Ishikawa (cell line): ENCODE results near the gene CCDC187.

Experiments
- CEBPB ChIP-seq: IDR thresholded peaks from 2 replicates; pipeline ENCODE4 v1.6.1; 2012
- CREB1 ChIP-seq: IDR thresholded peaks from 2 replicates; pipeline ENCODE4 v1.6.1; 2012; ENCODE audit warnings: low read depth
- EGR1 ChIP-seq: IDR thresholded peaks from 2 replicates; pipeline ENCODE4 v1.6.1; 2012
- EP300 ChIP-seq: IDR thresholded peaks from 2 replicates; pipeline ENCODE4 v1.6.1; 2012; ENCODE audit warnings: borderline replicate concordance
- FOXM1 ChIP-seq: IDR thresholded peaks from 2 replicates; pipeline ENCODE4 v1.6.1; 2012; ENCODE audit warnings: low read depth, borderline replicate concordance
- NFIC ChIP-seq: IDR thresholded peaks from 2 replicates; pipeline ENCODE4 v1.6.1; 2012
- RAD21 ChIP-seq: IDR thresholded peaks from 2 replicates; pipeline ENCODE4 v1.6.1; 2012; ENCODE audit warnings: low read depth
- TAF1 ChIP-seq: IDR thresholded peaks from 2 replicates; pipeline ENCODE4 v1.6.1; 2012; ENCODE audit warnings: low read depth, mild to moderate bottlenecking
- TCF12 ChIP-seq: IDR thresholded peaks from 2 replicates; pipeline ENCODE4 v1.6.1; 2012; ENCODE audit warnings: low read depth
- TEAD4 ChIP-seq: IDR thresholded peaks from 2 replicates; pipeline ENCODE4 v1.6.1; 2012
- YY1 ChIP-seq: IDR thresholded peaks from 2 replicates; pipeline ENCODE4 v1.6.1; 2012; ENCODE audit warnings: low read depth
- ZBTB7A ChIP-seq: IDR thresholded peaks from 2 replicates; pipeline ENCODE4 v1.6.1; 2012; ENCODE audit warnings: low read depth
- TF ChIP-seq, protein P1 (sequence below): IDR thresholded peaks from 2 replicates; pipeline ENCODE4 v1.6.1; 2012
- TF ChIP-seq, protein P2 (sequence below): IDR thresholded peaks from 2 replicates; pipeline ENCODE4 v1.6.1; 2012
- TF ChIP-seq, protein P3 (sequence below): IDR thresholded peaks from 2 replicates; pipeline ENCODE4 v1.6.1; 2012; ENCODE audit warnings: low read depth, mild to moderate bottlenecking

The CCDC187 gene

DNA sequence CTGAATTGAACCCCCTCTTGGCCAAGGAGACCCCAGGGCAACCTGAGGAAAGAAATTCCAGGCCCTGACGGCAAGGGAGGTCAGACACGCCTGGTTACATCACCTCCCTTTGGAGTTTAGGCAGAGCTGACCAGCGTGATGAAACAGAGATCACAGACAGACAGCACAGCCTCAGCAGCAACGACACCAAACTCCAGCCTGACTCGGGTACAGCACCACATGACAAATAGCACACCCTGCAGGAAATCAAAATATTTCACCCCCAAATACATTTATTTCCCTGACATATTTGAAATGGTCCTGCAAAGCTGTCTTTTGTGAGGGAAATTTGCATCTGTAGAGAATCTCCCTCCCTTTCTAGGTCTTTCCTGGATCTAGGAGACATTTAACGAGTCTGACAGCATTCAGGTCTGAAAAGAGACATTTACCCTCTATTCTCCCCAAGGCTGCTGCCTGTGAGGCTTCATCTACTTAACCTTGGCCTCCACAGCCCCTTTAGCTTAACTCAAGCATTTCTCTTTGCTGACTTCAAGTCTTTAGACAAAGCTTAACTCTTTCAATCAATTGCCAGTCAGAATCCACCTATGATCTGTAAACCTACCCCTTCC, 60.9 kb downstream of the CCDC187 start:
- TF ChIP-seq FOXM1 (no peak), CREB1 (no peak), EGR1 (no peak), TAF1 (no peak), TCF12 (no peak), YY1 (no peak), EP300 (no peak), NFIC (no peak), CEBPB (no peak), RAD21 (no peak), ZBTB7A (no peak), TEAD4 (no peak)
- TF ChIP-seq, protein P1, sequence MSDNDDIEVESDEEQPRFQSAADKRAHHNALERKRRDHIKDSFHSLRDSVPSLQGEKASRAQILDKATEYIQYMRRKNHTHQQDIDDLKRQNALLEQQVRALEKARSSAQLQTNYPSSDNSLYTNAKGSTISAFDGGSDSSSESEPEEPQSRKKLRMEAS = no peak
- TF ChIP-seq, protein P2, sequence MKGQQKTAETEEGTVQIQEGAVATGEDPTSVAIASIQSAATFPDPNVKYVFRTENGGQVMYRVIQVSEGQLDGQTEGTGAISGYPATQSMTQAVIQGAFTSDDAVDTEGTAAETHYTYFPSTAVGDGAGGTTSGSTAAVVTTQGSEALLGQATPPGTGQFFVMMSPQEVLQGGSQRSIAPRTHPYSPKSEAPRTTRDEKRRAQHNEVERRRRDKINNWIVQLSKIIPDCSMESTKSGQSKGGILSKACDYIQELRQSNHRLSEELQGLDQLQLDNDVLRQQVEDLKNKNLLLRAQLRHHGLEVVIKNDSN = no peak
- TF ChIP-seq, protein P3, sequence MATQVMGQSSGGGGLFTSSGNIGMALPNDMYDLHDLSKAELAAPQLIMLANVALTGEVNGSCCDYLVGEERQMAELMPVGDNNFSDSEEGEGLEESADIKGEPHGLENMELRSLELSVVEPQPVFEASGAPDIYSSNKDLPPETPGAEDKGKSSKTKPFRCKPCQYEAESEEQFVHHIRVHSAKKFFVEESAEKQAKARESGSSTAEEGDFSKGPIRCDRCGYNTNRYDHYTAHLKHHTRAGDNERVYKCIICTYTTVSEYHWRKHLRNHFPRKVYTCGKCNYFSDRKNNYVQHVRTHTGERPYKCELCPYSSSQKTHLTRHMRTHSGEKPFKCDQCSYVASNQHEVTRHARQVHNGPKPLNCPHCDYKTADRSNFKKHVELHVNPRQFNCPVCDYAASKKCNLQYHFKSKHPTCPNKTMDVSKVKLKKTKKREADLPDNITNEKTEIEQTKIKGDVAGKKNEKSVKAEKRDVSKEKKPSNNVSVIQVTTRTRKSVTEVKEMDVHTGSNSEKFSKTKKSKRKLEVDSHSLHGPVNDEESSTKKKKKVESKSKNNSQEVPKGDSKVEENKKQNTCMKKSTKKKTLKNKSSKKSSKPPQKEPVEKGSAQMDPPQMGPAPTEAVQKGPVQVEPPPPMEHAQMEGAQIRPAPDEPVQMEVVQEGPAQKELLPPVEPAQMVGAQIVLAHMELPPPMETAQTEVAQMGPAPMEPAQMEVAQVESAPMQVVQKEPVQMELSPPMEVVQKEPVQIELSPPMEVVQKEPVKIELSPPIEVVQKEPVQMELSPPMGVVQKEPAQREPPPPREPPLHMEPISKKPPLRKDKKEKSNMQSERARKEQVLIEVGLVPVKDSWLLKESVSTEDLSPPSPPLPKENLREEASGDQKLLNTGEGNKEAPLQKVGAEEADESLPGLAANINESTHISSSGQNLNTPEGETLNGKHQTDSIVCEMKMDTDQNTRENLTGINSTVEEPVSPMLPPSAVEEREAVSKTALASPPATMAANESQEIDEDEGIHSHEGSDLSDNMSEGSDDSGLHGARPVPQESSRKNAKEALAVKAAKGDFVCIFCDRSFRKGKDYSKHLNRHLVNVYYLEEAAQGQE = no peak

DNA sequence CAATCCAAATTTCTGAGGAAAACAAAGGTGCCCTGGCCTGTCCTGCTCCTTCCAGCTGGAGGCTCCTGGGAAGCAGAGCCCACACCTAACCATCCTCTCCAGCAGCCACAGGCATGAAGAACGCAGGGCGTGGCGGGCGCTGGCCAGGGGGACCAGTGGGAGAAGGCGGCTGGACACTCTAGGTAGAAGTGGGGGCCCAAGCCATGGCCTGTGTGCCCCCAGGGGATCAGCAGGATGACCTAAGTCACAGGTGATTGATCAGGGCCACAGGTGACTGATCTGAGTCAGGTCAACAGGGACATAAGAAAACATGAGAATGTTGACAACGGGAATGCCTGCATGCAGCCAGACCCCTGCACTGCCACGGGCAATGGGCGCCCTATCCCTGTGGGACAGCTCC, 61.6 kb downstream of the CCDC187 start:
- TF ChIP-seq YY1 = no peak
- TF ChIP-seq FOXM1 = no peak
- no peak for TF ChIP-seq RAD21

DNA sequence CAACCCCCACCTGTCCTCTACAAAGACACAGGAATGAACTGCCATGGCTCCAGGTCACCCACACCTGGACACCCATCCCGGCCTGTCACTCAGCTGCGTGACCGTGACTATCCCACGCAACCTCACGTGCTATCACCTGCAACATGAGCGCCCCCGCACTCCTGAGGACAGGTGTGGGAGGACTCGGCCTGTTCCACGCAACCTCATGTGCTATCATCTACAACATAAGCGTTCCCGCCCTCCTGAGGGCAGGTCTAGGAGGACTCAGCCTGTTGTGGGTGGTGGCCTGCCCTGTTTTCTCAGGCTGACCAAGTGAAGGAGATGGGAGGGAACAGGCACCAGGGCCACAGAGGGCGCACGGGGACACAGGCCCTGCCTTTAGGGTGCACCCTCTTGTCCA, 62.4 kb downstream of the CCDC187 start:
- TF ChIP-seq, protein P2 = no peak
- TF ChIP-seq NFIC = no peak
- no peak for TF ChIP-seq EP300
- no peak for TF ChIP-seq TAF1
- no peak for TF ChIP-seq EGR1
- TF ChIP-seq ZBTB7A = no peak
- TF ChIP-seq FOXM1 = no peak
- TF ChIP-seq TCF12 = no peak
- TF ChIP-seq RAD21 = no peak
- no peak for TF ChIP-seq TEAD4

DNA sequence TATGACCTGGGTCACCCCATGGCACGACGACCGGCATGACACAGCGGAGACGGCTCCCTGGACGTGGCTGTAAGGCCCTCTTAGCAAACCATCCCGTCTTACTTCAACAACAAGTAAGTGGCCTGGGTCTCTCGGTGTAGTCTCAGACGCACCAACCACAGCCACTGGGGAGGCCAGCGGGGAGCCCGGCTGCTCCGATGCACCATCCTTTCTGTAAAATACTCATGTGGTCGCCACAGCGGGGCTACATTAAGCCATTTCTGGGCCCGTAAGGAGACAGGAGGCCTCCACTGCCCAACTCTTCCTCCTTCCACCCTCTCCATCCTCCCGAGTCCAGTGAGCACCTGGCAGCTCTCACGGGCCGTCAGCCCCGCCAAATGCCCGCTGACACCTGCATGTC, 63.0 kb downstream of the CCDC187 start:
- TF ChIP-seq TCF12 (no peak), EGR1 (no peak), YY1 (no peak), TEAD4 (no peak), CREB1 (no peak), CEBPB (no peak), TAF1 (no peak), RAD21 (no peak), FOXM1 (no peak), ZBTB7A (no peak), NFIC (no peak), EP300 (no peak)
- TF ChIP-seq, protein P1 = no peak
- TF ChIP-seq, protein P3 = no peak
- TF ChIP-seq, protein P2 = no peak

DNA sequence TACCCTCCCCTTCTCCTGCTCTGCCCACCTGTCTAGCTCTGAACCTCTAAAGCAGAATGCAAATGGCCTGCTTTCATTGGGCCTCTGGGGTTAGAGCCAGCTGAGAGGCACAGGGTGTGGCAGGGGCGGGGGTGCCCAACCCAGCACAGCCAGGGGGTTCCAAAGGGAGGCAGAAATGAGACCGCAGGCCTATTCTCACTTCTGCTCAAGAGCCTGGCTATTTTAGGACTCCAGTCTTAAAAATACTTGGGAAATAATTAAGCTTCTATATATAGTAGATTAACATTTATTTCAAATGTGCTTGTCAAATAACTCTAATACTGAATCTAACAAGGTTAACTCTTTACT, 63.9 kb downstream of the CCDC187 start:
- TF ChIP-seq TEAD4 (no peak), NFIC (no peak), ZBTB7A (no peak), EGR1 (no peak), CEBPB (no peak), FOXM1 (no peak), YY1 (no peak), TCF12 (no peak)
- TF ChIP-seq, protein P3 = no peak
- TF ChIP-seq, protein P1 = no peak
